SK-N-SH (cell line): Measurements from ENCODE around the gene WDR33.

ENCODE experiments used
- JUND ChIP-seq: IDR thresholded peaks from 2 replicates; pipeline ENCODE4 v1.4.0; 2012
- MXI1 ChIP-seq: IDR thresholded peaks from 2 replicates; pipeline ENCODE4 v1.6.1; 2012; ENCODE audit warnings: mild to moderate bottlenecking, low read depth, low read length, improper control_type of control experiment
- RAD21 ChIP-seq: IDR thresholded peaks from 2 replicates; pipeline ENCODE4 v1.6.1; 2012; ENCODE audit warnings: mild to moderate bottlenecking, low read length
- REST ChIP-seq: IDR thresholded peaks from 2 replicates; pipeline ENCODE4 v1.6.1; 2012; ENCODE audit warnings: mild to moderate bottlenecking, low read depth, low read length, moderate library complexity
- YY1 ChIP-seq: IDR thresholded peaks from 2 replicates; pipeline ENCODE4 v1.4.0; 2012; ENCODE audit warnings: low read depth, mild to moderate bottlenecking

GRCh38 chr2:127675331-127676261, 135.4 kb downstream of the WDR33 start, which contains the start of gene LIMS2:
- TF ChIP-seq YY1 (no peak), REST (no peak), MXI1 (no peak), JUND (no peak), RAD21 (peak; percentile 57)
